Tibial nerve (tissue), 4 donors: ENCODE data around the gene KCNMA1. TPM values are rescaled to one million over a fixed set of nuclear protein-coding genes. Genes with fewer than 3 reads are reported as not detected.

Experiments used
- DNase-seq, 2 donors: peaks; one replicate each; pipeline ENCODE4 v3.0.0-alpha.2; 2019; ENCODE audit warnings: low spot score in 2 of 2
- H3K27ac ChIP-seq, 4 donors: fragments of 200-600 bp; sonication (generic) in 3 of 4; one replicate each; pipeline ENCODE4 v1.5.1; 2017 to 2019; ENCODE audit warnings: mild to moderate bottlenecking in 1 of 4
- H3K27me3 ChIP-seq, 2 donors: fragments of 200-600 bp; sonication (generic) in 1 of 2; one replicate each; pipeline versions ENCODE4 v1.5.1 to v1.6.0; 2017 to 2019
- H3K36me3 ChIP-seq, 3 donors: fragments of 200-600 bp; sonication (generic); one replicate each; pipeline ENCODE4 v1.5.1; 2018 to 2019
- H3K4me1 ChIP-seq, 4 donors: fragments of 200-600 bp; sonication (generic) in 3 of 4; one replicate each; pipeline ENCODE4 v1.5.1; 2017 to 2019
- H3K4me3 ChIP-seq, 4 donors: fragments of 200-600 bp; sonication (generic) in 3 of 4; one replicate each; pipeline ENCODE4 v1.5.1; 2017 to 2019; ENCODE audit warnings: mild to moderate bottlenecking in 1 of 4, moderate library complexity in 1 of 4
- H3K9me3 ChIP-seq, 4 donors: fragments of 200-600 bp; sonication (generic) in 3 of 4; one replicate each; pipeline ENCODE4 v1.5.1; 2017 to 2019
- CTCF ChIP-seq, 5 experiments: fragments of 200-600 bp in 3 of 5; fragments of 450-650 bp in 2 of 5; sonication (generic) in 3 of 5; IDR thresholded peaks; one replicate each; pipeline ENCODE4 v1.5.1; 2016 to 2019; ENCODE audit warnings: antibody characterized with exemption in 5 of 5, mild to moderate bottlenecking in 3 of 5, moderate library complexity in 2 of 5
- EP300 ChIP-seq, 2 donors: sonication (generic); formaldehyde crosslinking; IDR thresholded peaks; one replicate each; pipeline ENCODE4 v1.6.1; 2017; ENCODE audit warnings: antibody characterized with exemption in 2 of 2, mild to moderate bottlenecking in 1 of 2
- POLR2A ChIP-seq, 2 donors: fragments of 450-650 bp; IDR thresholded peaks; one replicate each; pipeline ENCODE4 v1.6.1; 2017; ENCODE audit warnings: antibody characterized with exemption in 2 of 2, mild to moderate bottlenecking in 2 of 2, moderate library complexity in 2 of 2
- WGBS, 2 donors: methylation state at CpG; one replicate each; pipeline ENCODE4 v1.1.5; 2018; 5-methylcytosine and 5-hydroxymethylcytosine counted together
- small RNA-seq: library from RNA; depleted of rRNA; stranded (forward); fragments of <200 nt; gene quantifications from one replicate; pipeline ENCODE3, GENCODE V24; 2016
- total RNA-seq, 4 donors: library from RNA; depleted of rRNA; stranded (reverse); fragments of >200 nt; gene quantifications; one replicate each; pipeline ENCODE4 v1.1.0, GENCODE V29; 2016

The KCNMA1 gene
- total RNA-seq, 4 donors from 2014 or later: 10.2 to 19.9 (median 13.7) TPM

DNA sequence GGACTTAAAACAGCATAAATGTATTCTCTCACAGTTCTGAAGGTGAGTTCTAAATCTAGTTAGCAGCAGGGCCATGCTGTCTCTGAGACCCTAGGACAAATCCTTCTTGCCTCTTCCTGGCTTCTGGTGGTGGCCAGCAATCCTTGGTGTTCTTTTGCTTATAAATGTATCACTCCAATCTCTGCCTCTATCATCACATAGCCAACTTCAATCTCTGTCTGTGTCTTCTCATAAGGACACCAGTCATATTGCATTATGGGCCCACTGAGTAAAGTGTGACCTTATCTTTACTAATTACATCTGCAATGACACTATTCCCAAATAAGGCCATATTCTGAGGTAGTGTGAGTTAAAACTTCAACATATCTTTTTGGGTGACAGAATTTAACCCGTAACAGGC, 778.9 kb downstream of the KCNMA1 start:
- Histone ChIP-seq H3K4me3 (no peak overlapping the region), H3K4me1 (no peaks in the 10 kb centered on the region), H3K36me3 (no peaks in the 10 kb centered on the region), H3K27me3 (no peaks in the 10 kb centered on the region), H3K27ac (no peak overlapping the region), H3K9me3 (peaks cover 0 to 8% (median 0%) of the 10 kb centered on the region in 4 donors)
- no peak for TF ChIP-seq POLR2A (IDR thresholded peaks at IDR 0.05)
- TF ChIP-seq EP300 (IDR thresholded peaks at IDR 0.05): no peak
- TF ChIP-seq CTCF (IDR thresholded peaks at IDR 0.05): no peak
- WGBS, 2 donors: 89 to 98% methylated on average over 1 of the region's 1 CpG
- no peak for DNase-seq

DNA sequence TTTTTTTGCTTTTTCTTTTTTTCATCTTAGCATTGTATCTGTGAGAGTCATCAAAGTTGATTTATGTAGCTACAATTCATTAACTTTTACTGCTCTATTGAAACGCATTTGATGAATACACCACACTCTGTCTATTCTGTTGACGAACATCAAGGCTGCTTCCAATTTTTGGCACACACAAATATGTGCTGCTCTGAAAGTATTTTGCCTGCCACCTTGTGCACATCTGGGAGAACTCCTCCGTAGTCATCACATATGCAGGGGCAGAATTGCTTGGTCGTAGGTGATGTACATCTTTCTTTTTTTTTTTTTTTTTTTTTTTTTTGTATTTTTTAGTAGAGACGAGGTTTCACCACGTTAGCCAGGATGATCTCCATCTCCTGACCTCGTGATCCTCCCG, 796.8 kb downstream of the KCNMA1 start:
- peaks cover 0 to 9% (median 0%) of the 10 kb centered on the region in 4 donors for H3K9me3 ChIP-seq
- WGBS, 2 donors: 87 to 90% methylated on average over 8 of the region's 8 CpGs
- H3K4me1 ChIP-seq: peaks cover 0 to 8% (median 0%) of the 10 kb centered on the region in 4 donors
- H3K4me3 ChIP-seq: no peak overlapping the region
- no peak overlapping the region for H3K27ac ChIP-seq
- no peak for DNase-seq
- no peaks in the 10 kb centered on the region for H3K27me3 ChIP-seq
- TF ChIP-seq EP300 (IDR thresholded peaks at IDR 0.05) (no peak), CTCF (IDR thresholded peaks at IDR 0.05) (no peak), POLR2A (IDR thresholded peaks at IDR 0.05) (no peak)
- no peaks in the 10 kb centered on the region for H3K36me3 ChIP-seq

- TF ChIP-seq CTCF (IDR thresholded peaks at IDR 0.05) (no peak), EP300 (IDR thresholded peaks at IDR 0.05) (no peak), POLR2A (IDR thresholded peaks at IDR 0.05) (no peak)
- Histone ChIP-seq H3K27ac (no peak overlapping the region), H3K36me3 (no peaks in the 10 kb centered on the region), H3K27me3 (no peaks in the 10 kb centered on the region), H3K9me3 (no peaks in the 10 kb centered on the region), H3K4me1 (peaks cover 0 to 8% (median 0%) of the 10 kb centered on the region in 4 donors), H3K4me3 (no peak overlapping the region)
- DNase-seq: peak in 1 of 2 donors; percentile 22
- 13 to 28% methylated on average over 3 of the region's 3 CpGs for WGBS, 2 donors
Measured at GRCh38 chr10:76839276-76839675, 798.3 kb downstream of the KCNMA1 start.

GRCh38 chr10:76830218-76830617, 807.4 kb downstream of the KCNMA1 start:
- Histone ChIP-seq H3K27ac (peak overlapping the region in 2 of 4 donors; percentile 54 to 67), H3K27me3 (no peaks in the 10 kb centered on the region), H3K4me1 (no peaks in the 10 kb centered on the region), H3K9me3 (no peaks in the 10 kb centered on the region), H3K36me3 (no peaks in the 10 kb centered on the region), H3K4me3 (no peak overlapping the region)
- 83 to 100% methylated on average over 1 of the region's 1 CpG for WGBS, 2 donors
- no peak for DNase-seq
- TF ChIP-seq EP300 (IDR thresholded peaks at IDR 0.05): no peak
- TF ChIP-seq POLR2A (IDR thresholded peaks at IDR 0.05): no peak
- no peak for TF ChIP-seq CTCF (IDR thresholded peaks at IDR 0.05)

GRCh38 chr10:76829724-76830123, 807.9 kb downstream of the KCNMA1 start:
- Histone ChIP-seq H3K4me3 (no peak overlapping the region), H3K36me3 (no peaks in the 10 kb centered on the region), H3K27me3 (no peaks in the 10 kb centered on the region), H3K27ac (peak overlapping the region in 1 of 4 donors; percentile 54), H3K4me1 (no peaks in the 10 kb centered on the region), H3K9me3 (no peaks in the 10 kb centered on the region)
- DNase-seq: peak in 1 of 2 donors; percentile 43
- WGBS, 2 donors: 64 to 72% methylated on average over 2 of the region's 2 CpGs
- no peak for TF ChIP-seq EP300 (IDR thresholded peaks at IDR 0.05)
- TF ChIP-seq CTCF (IDR thresholded peaks at IDR 0.05): no peak
- TF ChIP-seq POLR2A (IDR thresholded peaks at IDR 0.05): no peak

Small RNA genes within 50 kb of the gene (small RNA-seq; reads per million reads assigned to genes)
- gene ATP5MC1P8 (not detected), gene COX6CP15 (not detected), gene RF00322 (not detected), gene RNA5SP321 (not detected)
